ENCODE data around the gene CLCN2.

Gene CLCN2

DNA sequence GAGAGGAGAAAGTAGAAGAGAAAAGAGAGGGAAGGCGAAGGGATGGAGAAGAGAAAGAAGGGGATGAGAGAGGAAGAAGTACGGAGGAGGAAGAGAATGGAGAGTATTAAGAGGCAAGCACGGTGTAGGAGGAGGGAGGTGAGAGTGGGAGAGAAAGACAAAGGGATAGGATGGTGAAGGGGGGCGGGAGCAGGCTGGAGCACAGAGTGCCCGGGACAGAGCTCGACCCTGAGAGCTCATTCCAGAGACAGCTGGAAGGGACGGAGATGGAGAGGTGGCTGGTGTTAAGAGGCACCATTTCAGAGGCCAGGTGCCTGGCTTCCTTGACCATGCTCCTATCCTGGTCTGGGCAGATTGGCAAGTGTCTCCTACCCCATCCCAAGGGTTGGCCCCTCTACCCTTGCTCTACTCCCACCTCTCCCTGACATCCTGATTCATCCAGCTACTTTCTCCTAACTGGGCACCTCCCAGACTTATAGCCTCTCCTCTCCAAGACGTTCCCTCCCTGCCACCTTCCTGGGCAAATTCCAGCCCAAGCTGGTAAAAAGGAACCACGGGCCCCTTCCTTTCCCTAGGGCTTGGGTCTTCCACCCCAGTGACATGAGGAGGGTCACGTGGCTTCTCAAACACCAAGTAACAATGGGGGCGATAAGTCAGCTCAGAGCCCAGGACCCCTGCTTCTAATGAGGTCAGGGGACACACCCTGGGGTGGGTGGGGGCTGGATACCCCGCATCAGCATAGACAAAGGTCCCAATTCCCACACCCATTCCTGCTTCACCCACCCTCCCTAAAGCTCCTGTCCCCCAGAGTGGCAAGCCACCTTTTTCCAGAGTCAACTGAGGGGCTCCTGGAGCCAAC, 1.1 kb downstream of the CLCN2 start:
- no peak for DNase-seq (ENCODE audit: low read depth in 2 of 2)

- DNase-seq (ENCODE audit: low read depth in 2 of 2) = no peak
Measured at GRCh38 chr3:184359610-184360009, 1.8 kb downstream of the CLCN2 start.

DNA sequence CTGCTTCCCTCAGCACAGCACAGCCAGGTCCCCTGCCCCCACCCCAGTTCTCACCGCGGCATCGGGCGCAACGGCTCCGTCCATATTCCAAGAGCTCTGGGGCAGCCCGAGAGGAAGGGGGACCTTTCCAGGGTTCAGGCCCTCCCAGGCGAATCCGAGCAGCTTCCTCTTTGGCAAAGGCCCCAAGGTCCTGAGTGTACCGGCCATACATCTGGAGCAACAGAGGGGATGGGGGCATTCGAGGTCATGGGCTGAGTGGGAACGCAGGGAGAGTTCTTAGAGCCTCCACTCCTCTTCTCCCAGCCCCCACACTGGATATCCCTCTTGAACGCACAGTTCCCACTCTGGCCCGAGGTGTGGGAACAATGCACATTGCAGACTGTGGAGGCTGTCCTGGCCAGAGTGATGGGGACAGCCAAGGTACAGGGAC, 2.5 kb downstream of the CLCN2 start:
- no peak for DNase-seq (ENCODE audit: low read depth in 2 of 2)

DNA sequence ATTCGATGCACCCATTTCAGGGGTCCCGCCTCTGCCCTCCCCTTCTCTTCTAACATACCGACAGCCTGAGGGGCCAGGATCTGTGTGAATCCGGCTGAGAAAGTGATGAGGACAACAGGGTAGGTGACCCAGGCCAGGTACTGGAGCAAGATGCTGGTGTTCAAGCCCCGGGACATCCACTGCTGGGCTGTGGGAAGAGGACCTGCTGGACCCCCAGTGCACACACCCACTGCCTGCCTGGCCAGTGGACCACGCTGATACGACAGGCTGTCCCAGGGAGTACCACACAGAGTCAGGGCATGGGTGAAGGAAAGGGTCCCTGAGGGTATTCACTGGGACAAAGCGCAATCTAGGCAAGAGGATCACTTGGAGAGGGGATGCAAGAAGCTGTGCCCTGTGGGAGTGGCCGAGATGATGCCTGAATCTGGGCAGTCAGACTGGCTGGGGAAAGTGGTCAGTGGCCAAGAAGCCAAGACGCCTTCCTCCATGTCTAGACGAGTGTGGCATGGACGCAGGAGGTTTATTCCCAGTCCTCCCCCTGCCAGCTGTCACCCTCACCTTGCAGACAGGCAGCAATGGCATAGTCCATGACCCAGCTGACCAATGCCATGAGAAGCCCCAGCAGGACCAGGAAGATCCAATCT, 3.2 kb downstream of the CLCN2 start:
- no peak for DNase-seq (ENCODE audit: low read depth in 2 of 2)

DNA sequence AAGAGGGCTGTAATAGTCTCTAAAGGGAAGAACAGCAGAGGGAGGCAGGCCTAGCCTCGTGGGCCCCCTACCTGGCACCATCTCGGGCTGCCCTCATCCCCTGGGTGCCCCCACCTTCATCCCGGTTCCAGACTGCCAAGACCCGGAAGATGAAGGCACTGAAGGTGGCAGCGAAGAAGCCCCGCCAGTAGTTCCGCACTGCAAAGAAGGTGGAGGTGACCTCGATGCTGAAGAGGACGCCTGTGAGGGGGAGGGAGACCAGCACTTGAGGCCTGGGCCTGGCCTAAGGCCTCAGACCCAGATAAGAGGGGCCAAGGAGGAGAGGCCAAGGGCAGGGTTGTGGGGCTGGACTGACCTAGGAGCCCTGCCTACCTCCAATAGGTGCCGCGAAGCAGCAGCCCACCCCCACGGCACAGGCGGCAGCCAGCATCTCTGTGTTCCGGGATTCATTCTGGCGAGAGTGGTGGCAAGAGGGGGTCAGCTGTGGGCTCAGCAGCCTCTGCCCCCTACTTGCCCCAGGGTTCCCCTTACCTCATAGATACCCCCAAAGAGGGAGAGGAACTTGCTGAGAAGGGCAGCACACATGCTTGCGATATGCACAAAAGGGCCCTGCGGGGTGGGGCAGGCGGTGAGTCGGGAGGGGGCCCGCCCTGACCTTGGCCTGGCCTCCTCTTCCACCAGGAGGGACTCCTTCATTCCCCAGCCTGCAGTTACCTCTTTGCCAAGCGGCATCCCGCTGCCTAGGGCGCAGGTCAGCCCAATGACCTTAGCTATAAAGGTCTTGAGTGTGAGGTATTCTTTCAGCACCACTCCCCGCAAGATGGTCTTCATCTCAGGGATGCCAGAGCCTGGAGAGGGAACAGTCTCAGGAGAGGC, 3.9 kb downstream of the CLCN2 start:
- DNase-seq (ENCODE audit: low read depth in 2 of 2) = no peak

DNA sequence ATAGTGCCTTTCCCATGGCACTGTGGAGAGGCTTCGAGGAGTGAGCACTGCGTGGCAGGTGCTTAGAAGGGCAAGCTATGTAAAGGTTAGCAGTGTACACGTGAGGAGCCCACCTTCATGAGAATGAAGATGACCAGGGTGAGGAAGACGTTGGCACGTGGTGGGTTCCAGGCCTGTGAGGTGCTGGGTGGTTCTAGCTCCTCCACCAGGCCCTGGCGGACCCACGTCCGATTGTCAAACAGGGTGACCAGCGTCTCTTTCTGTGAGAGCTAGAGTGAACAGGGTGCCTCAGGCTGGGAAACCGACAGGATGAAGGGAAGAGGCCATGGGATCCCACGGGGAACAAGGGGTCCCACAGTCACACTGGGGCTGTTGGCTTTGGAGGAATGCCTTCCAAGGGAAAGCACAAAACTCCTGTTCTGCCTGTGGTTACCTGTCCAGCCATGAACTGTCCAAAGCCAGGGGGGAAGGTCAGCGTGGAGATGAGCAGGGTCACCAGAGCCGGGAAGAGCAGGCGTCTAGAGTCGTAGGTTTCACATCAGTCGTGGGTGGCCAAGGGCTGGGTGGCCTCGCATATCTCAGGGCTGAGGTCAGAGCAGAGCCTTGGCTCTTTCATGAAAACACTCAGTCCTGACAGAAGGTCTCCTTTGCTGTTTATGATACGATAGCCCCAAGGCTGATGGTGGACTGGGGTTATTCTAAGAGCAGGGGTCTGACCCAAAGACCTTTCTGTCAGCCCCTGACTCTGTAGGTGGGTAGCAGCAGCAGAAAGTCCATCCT, 6.0 kb downstream of the CLCN2 start:
- DNase-seq (ENCODE audit: low read depth in 2 of 2) = no peak

GRCh38 chr3:184354754-184355153, 6.7 kb downstream of the CLCN2 start:
- DNase-seq (ENCODE audit: low read depth in 2 of 2) = no peak

GRCh38 chr3:184354121-184354728, 7.2 kb downstream of the CLCN2 start:
- peak in 1 of 2 donors; percentile 63 for DNase-seq (ENCODE audit: low read depth in 2 of 2)

- DNase-seq (ENCODE audit: low read depth in 2 of 2) = no peak
Measured at GRCh38 chr3:184353546-184353941, 7.9 kb downstream of the CLCN2 start.

GRCh38 chr3:184352897-184353545, 8.4 kb downstream of the CLCN2 start:
- no peak for DNase-seq (ENCODE audit: low read depth in 2 of 2)

DNA sequence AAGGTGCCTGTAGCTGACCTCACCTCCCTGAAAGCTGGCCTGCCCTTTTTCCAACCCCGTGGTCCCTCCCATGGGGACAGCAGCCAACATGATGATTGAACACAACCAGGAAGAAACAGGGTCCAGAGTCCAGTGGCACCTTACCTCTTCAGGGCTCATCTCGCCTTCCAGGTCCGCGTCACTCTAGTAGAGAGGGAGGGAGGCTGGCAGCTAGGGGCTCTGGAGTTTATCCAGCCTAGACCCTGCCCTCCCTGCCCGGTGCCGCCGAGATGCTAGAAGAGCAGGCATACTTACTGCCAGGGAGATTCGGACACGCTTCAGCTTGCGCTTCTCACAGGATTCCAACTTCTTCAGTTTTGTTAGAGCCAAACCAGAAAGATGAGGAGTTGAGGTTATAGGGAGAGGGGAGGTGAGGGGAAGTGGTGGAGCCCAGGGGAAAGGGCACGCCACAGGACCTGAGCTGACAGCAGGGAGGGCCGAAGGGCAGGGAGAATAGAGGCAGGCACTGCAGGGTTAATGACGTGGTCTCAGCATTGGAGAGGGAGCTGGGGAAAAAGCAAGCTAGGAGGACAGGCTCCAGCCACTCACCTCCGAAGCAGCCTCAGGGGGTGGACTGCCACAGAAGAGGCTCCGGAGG, 9.1 kb downstream of the CLCN2 start:
- no peak for DNase-seq (ENCODE audit: low read depth in 2 of 2)

DNA sequence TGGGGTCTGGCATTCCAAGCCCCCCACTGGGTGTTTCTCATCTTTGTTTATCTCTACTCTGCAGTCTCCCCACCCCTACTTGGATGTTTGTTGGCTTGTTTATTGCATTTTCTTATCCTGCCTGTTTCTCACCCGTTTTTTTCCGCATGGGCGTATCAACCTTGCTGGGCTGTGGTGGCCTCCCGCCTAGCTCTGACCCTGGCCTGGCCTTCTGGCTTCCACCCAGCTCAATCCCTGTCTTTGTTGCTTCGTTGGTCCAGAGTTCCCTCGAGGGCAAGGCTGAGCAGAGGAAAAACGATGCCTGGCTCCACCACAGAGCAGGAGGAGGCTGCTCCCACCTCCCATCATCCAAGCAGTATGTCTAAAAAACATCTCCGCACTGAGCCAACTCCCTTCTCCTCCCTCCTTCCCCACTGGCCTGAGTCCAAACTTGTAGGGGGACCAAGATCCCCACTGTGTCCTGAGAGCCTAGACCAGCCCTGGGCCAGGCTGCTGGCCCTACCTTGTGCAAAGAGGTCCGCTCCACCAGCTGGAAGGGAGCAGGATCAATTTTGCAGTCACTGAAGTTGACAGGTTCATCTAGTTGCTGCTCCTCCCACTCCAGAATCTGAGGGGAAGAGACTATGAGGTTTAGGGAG, 9.8 kb downstream of the CLCN2 start:
- DNase-seq (ENCODE audit: low read depth in 2 of 2) = no peak

- no peak for DNase-seq (ENCODE audit: low read depth in 2 of 2)
Measured at GRCh38 chr3:184350618-184351017, 10.8 kb downstream of the CLCN2 start.

GRCh38 chr3:184349563-184350470, 11.6 kb downstream of the CLCN2 start:
- DNase-seq (ENCODE audit: low read depth in 2 of 2) = no peak

- no peak for DNase-seq (ENCODE audit: low read depth in 2 of 2)
Measured at GRCh38 chr3:184348057-184348382, 13.4 kb downstream of the CLCN2 start.

- no peak for DNase-seq (ENCODE audit: low read depth in 2 of 2)
Measured at GRCh38 chr3:184347321-184348056, 13.9 kb downstream of the CLCN2 start.

- no peak for DNase-seq (ENCODE audit: low read depth in 2 of 2)
Measured at GRCh38 chr3:184346480-184347190, 14.8 kb downstream of the CLCN2 start.
